ENCODE results near the gene IQCM.

DNA sequence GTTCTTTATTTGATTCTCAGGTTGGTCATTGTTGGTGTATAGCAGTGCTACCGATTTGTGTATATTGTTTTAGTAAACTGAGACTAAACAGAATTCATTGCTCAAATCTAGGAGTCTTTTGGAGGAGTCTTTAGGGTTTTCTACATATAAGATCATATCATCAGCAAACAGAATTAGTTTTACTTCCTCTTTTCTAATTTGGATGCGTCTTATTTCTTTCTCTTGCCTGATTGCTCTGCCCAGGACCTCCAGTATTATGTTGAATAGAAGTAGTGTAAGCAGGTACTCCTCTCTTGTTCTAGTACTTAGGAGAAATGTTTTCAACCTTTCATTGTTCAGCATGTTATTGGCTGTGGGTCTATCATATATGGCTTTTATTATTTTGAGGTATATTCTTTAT is 92.6 kb downstream of the IQCM start:
- TF ChIP-seq, protein P1, sequence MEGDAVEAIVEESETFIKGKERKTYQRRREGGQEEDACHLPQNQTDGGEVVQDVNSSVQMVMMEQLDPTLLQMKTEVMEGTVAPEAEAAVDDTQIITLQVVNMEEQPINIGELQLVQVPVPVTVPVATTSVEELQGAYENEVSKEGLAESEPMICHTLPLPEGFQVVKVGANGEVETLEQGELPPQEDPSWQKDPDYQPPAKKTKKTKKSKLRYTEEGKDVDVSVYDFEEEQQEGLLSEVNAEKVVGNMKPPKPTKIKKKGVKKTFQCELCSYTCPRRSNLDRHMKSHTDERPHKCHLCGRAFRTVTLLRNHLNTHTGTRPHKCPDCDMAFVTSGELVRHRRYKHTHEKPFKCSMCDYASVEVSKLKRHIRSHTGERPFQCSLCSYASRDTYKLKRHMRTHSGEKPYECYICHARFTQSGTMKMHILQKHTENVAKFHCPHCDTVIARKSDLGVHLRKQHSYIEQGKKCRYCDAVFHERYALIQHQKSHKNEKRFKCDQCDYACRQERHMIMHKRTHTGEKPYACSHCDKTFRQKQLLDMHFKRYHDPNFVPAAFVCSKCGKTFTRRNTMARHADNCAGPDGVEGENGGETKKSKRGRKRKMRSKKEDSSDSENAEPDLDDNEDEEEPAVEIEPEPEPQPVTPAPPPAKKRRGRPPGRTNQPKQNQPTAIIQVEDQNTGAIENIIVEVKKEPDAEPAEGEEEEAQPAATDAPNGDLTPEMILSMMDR (IDR thresholded peaks at IDR 0.05), result no peak
- TF ChIP-seq POLR2A (IDR thresholded peaks at IDR 0.05), result no peak
